ENCODE results near the gene HCFC1.

Gene HCFC1

GRCh38 chrX:153973127-153974002 lies 1.7 kb upstream of the HCFC1 start:
- DNase-seq, result peak; percentile 44

- peak; percentile 98 for DNase-seq
Measured at GRCh38 chrX:153972368-153973126, 929 bp upstream of the HCFC1 start, which contains the start of gene TMEM187. Gene TMEM187, plus strand, starts transcription at chrX:153972754. Its CDS starts 9,309 bp downstream, at chrX:153982063.

GRCh38 chrX:153971124-153971449 lies 531 bp downstream of the HCFC1 start:
- DNase-seq, result peak; percentile 90

- DNase-seq, result peak; percentile 75
Measured at GRCh38 chrX:153970357-153971123, 1.1 kb downstream of the HCFC1 start.

- DNase-seq, result no peak
Measured at GRCh38 chrX:153969904-153970356, 1.7 kb downstream of the HCFC1 start.

- no peak for DNase-seq
Measured at GRCh38 chrX:153969125-153969903, 2.3 kb downstream of the HCFC1 start.

- peak; percentile 70 for DNase-seq
Measured at GRCh38 chrX:153968754-153969124, 2.9 kb downstream of the HCFC1 start.

GRCh38 chrX:153968255-153968654 lies 3.4 kb downstream of the HCFC1 start:
- DNase-seq, result no peak

GRCh38 chrX:153967536-153968224 lies 3.9 kb downstream of the HCFC1 start:
- no peak for DNase-seq

- DNase-seq, result no peak
Measured at GRCh38 chrX:153966841-153967535, 4.6 kb downstream of the HCFC1 start.

- no peak for DNase-seq
Measured at GRCh38 chrX:153966283-153966688, 5.3 kb downstream of the HCFC1 start.

GRCh38 chrX:153965406-153965805 lies 6.2 kb downstream of the HCFC1 start:
- DNase-seq, result no peak

- no peak for DNase-seq
Measured at GRCh38 chrX:153964105-153964504, 7.5 kb downstream of the HCFC1 start.

- DNase-seq, result no peak
Measured at GRCh38 chrX:153963546-153963945, 8.1 kb downstream of the HCFC1 start.

- no peak for DNase-seq
Measured at GRCh38 chrX:153961292-153961691, 10.3 kb downstream of the HCFC1 start.

GRCh38 chrX:153960786-153961185 lies 10.8 kb downstream of the HCFC1 start:
- DNase-seq, result no peak

- DNase-seq, result no peak
Measured at GRCh38 chrX:153960077-153960476, 11.5 kb downstream of the HCFC1 start.

GRCh38 chrX:153959649-153960048 lies 12.0 kb downstream of the HCFC1 start:
- no peak for DNase-seq

- no peak for DNase-seq
Measured at GRCh38 chrX:153958605-153959004, 13.0 kb downstream of the HCFC1 start.

- no peak for DNase-seq
Measured at GRCh38 chrX:153957224-153957623, 14.4 kb downstream of the HCFC1 start.
